K562 (cell line): ENCODE data around the gene TCF4. TPM values are rescaled to one million over a fixed set of nuclear protein-coding genes. Genes with fewer than 3 reads are reported as not detected.

Experiments used
- ATAC-seq: fragments of 200-7000 bp; cut with Tn5 transposase; 3 replicates; pipeline ENCODE4 v1.9.1; 2020; ENCODE audit warnings: moderate library complexity
- Bru-seq: library from RNA; stranded (reverse); fragments of 400-500 nt; gene quantifications from one replicate; lab custom pipeline; 2021; lab: Mats Ljungman, UMichigan
- BruChase-seq, 2 experiments: library from RNA; stranded (reverse); fragments of 400-500 nt; gene quantifications; one replicate each; lab custom pipeline; 2021; lab: Mats Ljungman, UMichigan
- BruUV-seq: library from RNA; stranded (reverse); fragments of 400-500 nt; replicated peaks from 2 replicates; lab custom pipeline; 2021; lab: Mats Ljungman, UMichigan
- CTCF ChIA-PET: fragments of 300-600 bp; formaldehyde crosslinking; extraction: SDS; loops from one replicate; lab custom pipeline; 2021; ENCODE audit warnings: low intra/inter-chr PET ratio; lab: Yijun Ruan, JAX
- POLR2A ChIA-PET: fragments of 300-600, 350-650 bp; sonication (Branson Sonifier 250); formaldehyde crosslinking; extraction: SDS; loops from one replicate; lab custom pipeline; 2021; ENCODE audit warnings: antibody characterized with exemption, inconsistent platforms; lab: Yijun Ruan, JAX
- DNase-seq, 4 experiments: peaks; one replicate each; pipeline versions ENCODE4 v3.0.0 to v3.0.0-alpha.2; 2011 to 2018; ENCODE audit warnings: low spot score in 3 of 4, mixed read lengths in 3 of 4; ENCODE audit errors: extremely low read depth in 1 of 4
- FAIRE-seq: peaks from 2 replicates; lab custom pipeline; 2011; peaks lifted over from hg19 to GRCh38; lab: Jason Lieb, UNC
- H2AFZ ChIP-seq: 2 replicates; pipeline ENCODE4 v1.6.0; 2011; ENCODE audit warnings: low read depth, low read length, control low read depth, inconsistent platforms
- H3K27ac ChIP-seq: fragments of 200-600 bp; 3 replicates; pipeline ENCODE4 v1.8.0; 2011; ENCODE audit warnings: low read depth, mild to moderate bottlenecking, control low read depth, inconsistent platforms, low read length, moderate library complexity, mixed read lengths; ENCODE audit errors: extremely low read depth
- H3K27me3 ChIP-seq, 2 experiments: fragments of 300-600 bp in 1 of 2; 2 replicates in 1 of 2; 3 replicates in 1 of 2; pipeline versions ENCODE4 v1.6.0 to v1.8.0; 2011; ENCODE audit warnings: inconsistent platforms in 2 of 2, low read length in 2 of 2, mild to moderate bottlenecking in 1 of 2, mixed read lengths in 1 of 2, moderate library complexity in 1 of 2; ENCODE audit not compliant: control insufficient read depth in 2 of 2, insufficient read depth in 2 of 2
- H3K36me3 ChIP-seq: fragments of 300-600 bp; 3 replicates; pipeline ENCODE4 v1.8.0; 2011; ENCODE audit warnings: mild to moderate bottlenecking, low read length, inconsistent platforms; ENCODE audit not compliant: control insufficient read depth, insufficient read depth
- H3K4me1 ChIP-seq, 2 experiments: fragments of 200-600 bp in 1 of 2; replicated peaks in 1 of 2; 2 replicates in 1 of 2; 3 replicates in 1 of 2; pipeline versions ENCODE4 v1.5.1 to v1.8.0; 2011; ENCODE audit warnings: inconsistent platforms in 2 of 2, low read length in 2 of 2, mild to moderate bottlenecking in 1 of 2, mixed read lengths in 1 of 2, moderate library complexity in 1 of 2; ENCODE audit not compliant: control insufficient read depth in 2 of 2, insufficient read depth in 2 of 2
- H3K4me2 ChIP-seq: 2 replicates; pipeline ENCODE4 v1.6.1; 2011; ENCODE audit warnings: low read length, control low read depth, inconsistent platforms, mixed read lengths; ENCODE audit not compliant: insufficient read depth
- H3K4me3 ChIP-seq: fragments of 200-600 bp; sonication (generic), shearing (Covaris generic); 2 replicates; pipeline ENCODE4 v1.5.1; 2016; ENCODE audit warnings: control low read depth, inconsistent platforms
- H3K79me2 ChIP-seq: fragments of 200-600 bp; 3 replicates; pipeline ENCODE4 v1.8.0; 2011; ENCODE audit warnings: low read length, inconsistent platforms; ENCODE audit not compliant: control insufficient read depth, insufficient read depth
- H3K9ac ChIP-seq, 2 experiments: 2 replicates each; pipeline versions ENCODE4 v1.6.0 to v1.6.1; 2011; ENCODE audit warnings: low read depth in 2 of 2, low read length in 2 of 2, control low read depth in 1 of 2, inconsistent platforms in 1 of 2, mild to moderate bottlenecking in 1 of 2, mixed read lengths in 1 of 2; ENCODE audit not compliant: insufficient read depth in 1 of 2
- H3K9me1 ChIP-seq: one replicate; pipeline ENCODE4 v1.6.0; 2011; ENCODE audit warnings: inconsistent platforms, mild to moderate bottlenecking, low read length, moderate library complexity; ENCODE audit not compliant: control insufficient read depth, insufficient read depth
- H3K9me3 ChIP-seq: replicated peaks from 2 replicates; pipeline ENCODE4 v1.5.1; 2011; ENCODE audit warnings: low read depth, low read length, inconsistent platforms; ENCODE audit not compliant: control insufficient read depth, insufficient read depth
- H4K20me1 ChIP-seq: replicated peaks from 2 replicates; pipeline ENCODE4 v1.6.1; 2011; ENCODE audit warnings: low read length, inconsistent platforms, mixed read lengths; ENCODE audit not compliant: control insufficient read depth, insufficient read depth
- ARID2 ChIP-seq: fragments of 450-650 bp; IDR thresholded peaks from 2 replicates; pipeline ENCODE4 v1.6.1; 2017; ENCODE audit warnings: antibody characterized with exemption, mild to moderate bottlenecking
- CC2D1A ChIP-seq: fragments of 450-650 bp; IDR thresholded peaks from 2 replicates; pipeline ENCODE4 v1.6.1; 2017; ENCODE audit warnings: mild to moderate bottlenecking
- HDAC8 ChIP-seq: fragments of 450-650 bp; IDR thresholded peaks from 2 replicates; pipeline ENCODE4 v1.6.1; 2016; ENCODE audit warnings: mild to moderate bottlenecking, missing genetic modification characterization, moderate library complexity, missing compliant biosample characterization
- SAFB ChIP-seq: fragments of 200-400 bp; formaldehyde crosslinking; IDR thresholded peaks from 2 replicates; pipeline ENCODE4 v1.6.1; 2017; ENCODE audit warnings: low read depth, low read length, borderline replicate concordance
- TAF1 ChIP-seq: IDR thresholded peaks from 2 replicates; pipeline ENCODE4 v1.6.1; 2011; ENCODE audit warnings: mild to moderate bottlenecking, low read length, moderate library complexity; ENCODE audit not compliant: insufficient read depth, control insufficient read depth, severe bottlenecking; ENCODE audit errors: extremely low read depth
- TAF9B ChIP-seq: fragments of 450-650 bp; IDR thresholded peaks from 2 replicates; pipeline ENCODE4 v1.6.1; 2018; ENCODE audit warnings: mild to moderate bottlenecking; ENCODE audit not compliant: partially characterized antibody
- ZNF740 ChIP-seq, 3 experiments: fragments of 200-800 bp in 1 of 3; sonication (Bioruptor generic) in 1 of 3; sonication (generic) in 1 of 3; formaldehyde crosslinking in 1 of 3; IDR thresholded peaks; 2 replicates each; pipeline versions ENCODE4 v1.6.1 to v1.8.0; 2016 to 2022; ENCODE audit warnings: mild to moderate bottlenecking in 2 of 3, missing compliant biosample characterization in 2 of 3, missing genetic modification characterization in 2 of 3, missing genetic modification reagents in 1 of 3
- WGBS: fragments of 100-300 bp; shearing (Covaris generic); methylation state at CpG from one replicate; pipeline ENCODE4 v1.1.6; 2016; ENCODE audit warnings: low coverage, mixed read lengths; ENCODE audit not compliant: insufficient coverage; ENCODE audit errors: missing lambda C conversion rate; 5-methylcytosine and 5-hydroxymethylcytosine counted together
- in situ Hi-C: fragments of 300-500 bp; cut with MboI; formaldehyde crosslinking; loops from 4 replicates; pipeline ENCODE4 v1.15.0; 2018; ENCODE audit warnings: inconsistent platforms, mixed read lengths
- intact Hi-C: fragments of 100-400 bp; cut with micrococcal nuclease; formaldehyde crosslinking; loops from 2 replicates; pipeline ENCODE4 v1.14.2; 2022
- long read RNA-seq, 3 experiments: library from polyadenylated mRNA in 2 of 3; library from RNA in 1 of 3; unstranded in 2 of 3; stranded (forward) in 1 of 3; transcript quantifications; one replicate each; pipeline ENCODE4 v2.0.0, GENCODE V29; 2019 to 2022
- polyA minus RNA-seq, 3 experiments: library from RNA; depleted of rRNA, polyadenylated mRNA; stranded (reverse); fragments of >200 nt; gene quantifications; 2 replicates each; pipeline ENCODE4 v1.2.3, GENCODE V29; 2011
- polyA plus RNA-seq, 8 experiments: library from polyadenylated mRNA; depleted of rRNA in 4 of 8; stranded (reverse) in 5 of 8; unstranded in 3 of 8; fragments of >200 nt; fragmentation: Nextera tagmentation in 2 of 8; fragmentation: Illumina TruSeq in 1 of 8; extraction: Ambion mirVana in 2 of 8; extraction: Trizol in 1 of 8; gene quantifications; 2 replicates each; pipeline versions ENCODE4 v1.2.1 to v1.2.3, GENCODE V29; 2011 to 2014; ENCODE audit warnings: inconsistent platforms in 1 of 8, missing spikeins in 1 of 8
- total RNA-seq, 7 experiments: library from RNA; depleted of rRNA in 6 of 7; stranded (reverse); fragments of >200 nt in 6 of 7; fragmentation: Illumina TruSeq in 2 of 7; extraction: Trizol in 2 of 7; gene quantifications; 2 replicates each; pipeline versions ENCODE4 v1.2.1 to v1.2.3, GENCODE V29; 2011 to 2021; ENCODE audit warnings: low replicate concordance in 1 of 7
- TF ChIP-seq, protein P1 (sequence below): fragments of 250-450 bp; sonication (Bioruptor Pico); IDR thresholded peaks from 2 replicates; pipeline ENCODE4 v1.4.0; 2020
- TF ChIP-seq, protein P2 (sequence below): IDR thresholded peaks from 3 replicates; pipeline ENCODE4 v1.6.1; 2011; ENCODE audit warnings: borderline replicate concordance, mild to moderate bottlenecking, moderate library complexity; ENCODE audit not compliant: insufficient read length; ENCODE audit errors: extremely low read depth

TCF4 gene
- total RNA-seq (2011; cell fraction: chromatin; rRNA removed; ENCODE audit: low replicate concordance), result 45.5 and 85.0 TPM in 2 replicates
- 14.8 and 17.6 TPM in 2 replicates for total RNA-seq (2011; cell fraction: nucleolus; rRNA removed)
- total RNA-seq (2011; cell fraction: nucleoplasm; rRNA removed), result 40.0 and 62.5 TPM in 2 replicates
- 10.7 and 14.3 TPM in 2 replicates for total RNA-seq (2014; rRNA removed)
- 19.4 and 21.8 TPM in 2 replicates for total RNA-seq (2014; rRNA removed; fragmentation: Illumina TruSeq; extraction: Trizol)
- total RNA-seq (2015; rRNA removed; fragmentation: Illumina TruSeq; extraction: Trizol), result 17.8 and 18.2 TPM in 2 replicates
- total RNA-seq (2021), result 22.9 and 24.7 TPM in 2 replicates
- polyA plus RNA-seq (2011; rRNA removed), result 19.2 and 19.4 TPM in 2 replicates
- polyA plus RNA-seq (2011; cell fraction: cytosol; rRNA removed), result 12.0 and 16.7 TPM in 2 replicates
- 25.4 and 32.0 TPM in 2 replicates for polyA plus RNA-seq (2011; cell fraction: nucleus; rRNA removed)
- 10.3 and 11.8 TPM in 2 replicates for polyA plus RNA-seq (2012)
- polyA plus RNA-seq (2014; fragmentation: Illumina TruSeq; extraction: Trizol), result 10.8 and 15.2 TPM in 2 replicates
- polyA plus RNA-seq (2014; fragmentation: Nextera tagmentation; extraction: Ambion mirVana), result 10 to 100 TPM in 1 of 2 experiments, 1 to 10 TPM in 1; 4.8 to 10.0 TPM
- polyA plus RNA-seq (2014; rRNA removed), result 8.4 and 8.6 TPM in 2 replicates
- 53.3 and 60.8 TPM in 2 replicates for polyA minus RNA-seq (2011; rRNA and poly(A)+ RNA removed)
- polyA minus RNA-seq (2011; cell fraction: cytosol; rRNA and poly(A)+ RNA removed), result 13.0 and 18.2 TPM in 2 replicates
- 39.3 and 82.2 TPM in 2 replicates for polyA minus RNA-seq (2011; cell fraction: nucleus; rRNA and poly(A)+ RNA removed)
- Bru-seq, nascent RNA, result percentile 65 among the genes with signal in this experiment
- BruChase-seq, experiment 1, labeled RNA remaining after a 2-hour chase, result percentile 69 among the genes with signal in this experiment
- percentile 66 among the genes with signal in this experiment for BruChase-seq, experiment 2, labeled RNA remaining after a 6-hour chase
- long read RNA-seq, experiment 1, full-length matches to known transcripts, result 26 of 51 reads
- long read RNA-seq, experiment 1, partial matches to known transcripts, result 10 of 51 reads
- long read RNA-seq, experiment 1, other reads (novel, unspliced or antisense), result 15 of 51 reads
- long read RNA-seq, experiment 2, partial matches to known transcripts, result 0 of 8 reads
- long read RNA-seq, experiment 2, other reads (novel, unspliced or antisense), result 8 of 8 reads
- long read RNA-seq, experiment 3, partial matches to known transcripts, result 1 of 4 reads
- long read RNA-seq, experiment 3, other reads (novel, unspliced or antisense), result 3 of 4 reads

- Histone ChIP-seq H4K20me1 (no peaks in the 10 kb centered on the region), H2AFZ (peak within 1 kb of the TSS; percentile 72), H3K9me3 (no peaks in the 10 kb centered on the region), H3K4me1 (peaks cover 6 to 30% of the 10 kb centered on the region in 2 experiments), H3K4me2 (peak within 1 kb of the TSS; percentile 86), H3K4me3 (peak within 1 kb of the TSS; percentile 63), H3K36me3 (peaks cover under 1% of the 10 kb centered on the region; the same call in 1 of the 3 replicates), H3K27me3 (no peaks in the 10 kb centered on the region), H3K27ac (peak within 1 kb of the TSS; percentile 75), H3K9me1 (no peaks in the 10 kb centered on the region), H3K9ac (peak within 1 kb of the TSS; percentile 74 to 75), H3K79me2 (peaks cover 44% of the 10 kb centered on the region)
- 0% methylated on average over 17 of the region's 46 CpGs for WGBS
- ATAC-seq (peak; percentile 41), DNase-seq (peak; percentile 56 to 67 (median 62)), FAIRE-seq (peak; percentile 11)
- intact Hi-C loops, result loop anchor here (2.0 to 5.0 kb wide), 2 partner anchors 66 to 193 kb away; no protein-coding TSS in a partner anchor
- TSS peak; percentile 32 for BruUV-seq
- in situ Hi-C loops, result no loop called here
- CTCF ChIA-PET, result no interaction called here
- POLR2A ChIA-PET, result no interaction called here
- no peak for TF ChIP-seq HDAC8
- no peak for TF ChIP-seq SAFB
- TF ChIP-seq, protein P1, sequence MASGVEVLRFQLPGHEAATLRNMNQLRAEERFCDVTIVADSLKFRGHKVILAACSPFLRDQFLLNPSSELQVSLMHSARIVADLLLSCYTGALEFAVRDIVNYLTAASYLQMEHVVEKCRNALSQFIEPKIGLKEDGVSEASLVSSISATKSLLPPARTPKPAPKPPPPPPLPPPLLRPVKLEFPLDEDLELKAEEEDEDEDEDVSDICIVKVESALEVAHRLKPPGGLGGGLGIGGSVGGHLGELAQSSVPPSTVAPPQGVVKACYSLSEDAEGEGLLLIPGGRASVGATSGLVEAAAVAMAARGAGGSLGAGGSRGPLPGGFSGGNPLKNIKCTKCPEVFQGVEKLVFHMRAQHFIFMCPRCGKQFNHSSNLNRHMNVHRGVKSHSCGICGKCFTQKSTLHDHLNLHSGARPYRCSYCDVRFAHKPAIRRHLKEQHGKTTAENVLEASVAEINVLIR (CRISPR knock-in tag), result no peak
- TF ChIP-seq ZNF740 (CRISPR knock-in tag; IDR thresholded peaks at IDR 0.05), result 0 out of 2 replicates have a peak, but pooled peaks have one; percentile 20
- peak in 1 of 2 experiments; percentile 57; a peak in 1 of 4 replicates for TF ChIP-seq ZNF740 (tag; IDR thresholded peaks at IDR 0.05)
- TF ChIP-seq, protein P2, sequence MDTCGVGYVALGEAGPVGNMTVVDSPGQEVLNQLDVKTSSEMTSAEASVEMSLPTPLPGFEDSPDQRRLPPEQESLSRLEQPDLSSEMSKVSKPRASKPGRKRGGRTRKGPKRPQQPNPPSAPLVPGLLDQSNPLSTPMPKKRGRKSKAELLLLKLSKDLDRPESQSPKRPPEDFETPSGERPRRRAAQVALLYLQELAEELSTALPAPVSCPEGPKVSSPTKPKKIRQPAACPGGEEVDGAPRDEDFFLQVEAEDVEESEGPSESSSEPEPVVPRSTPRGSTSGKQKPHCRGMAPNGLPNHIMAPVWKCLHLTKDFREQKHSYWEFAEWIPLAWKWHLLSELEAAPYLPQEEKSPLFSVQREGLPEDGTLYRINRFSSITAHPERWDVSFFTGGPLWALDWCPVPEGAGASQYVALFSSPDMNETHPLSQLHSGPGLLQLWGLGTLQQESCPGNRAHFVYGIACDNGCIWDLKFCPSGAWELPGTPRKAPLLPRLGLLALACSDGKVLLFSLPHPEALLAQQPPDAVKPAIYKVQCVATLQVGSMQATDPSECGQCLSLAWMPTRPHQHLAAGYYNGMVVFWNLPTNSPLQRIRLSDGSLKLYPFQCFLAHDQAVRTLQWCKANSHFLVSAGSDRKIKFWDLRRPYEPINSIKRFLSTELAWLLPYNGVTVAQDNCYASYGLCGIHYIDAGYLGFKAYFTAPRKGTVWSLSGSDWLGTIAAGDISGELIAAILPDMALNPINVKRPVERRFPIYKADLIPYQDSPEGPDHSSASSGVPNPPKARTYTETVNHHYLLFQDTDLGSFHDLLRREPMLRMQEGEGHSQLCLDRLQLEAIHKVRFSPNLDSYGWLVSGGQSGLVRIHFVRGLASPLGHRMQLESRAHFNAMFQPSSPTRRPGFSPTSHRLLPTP, result no peak
- 0 out of 2 replicates have a peak, but pooled peaks have one; percentile 12 for TF ChIP-seq ARID2
- TF ChIP-seq CC2D1A, result no peak
- peak; percentile 21 for TF ChIP-seq TAF1
- TF ChIP-seq TAF9B, result no peak
Measured at GRCh38 chr18:55588111-55588869, at the start of gene TCF4. Gene TCF4, minus strand, starts transcription at chr18:55588192. Its CDS starts 1,076 bp downstream, at chr18:55587116.
